ENCODE measurements around the gene DDA1.
"Not testable (repeated sequence)": the region's sequence is repeated elsewhere in the genome, so short reads cannot be mapped to it uniquely, and the experiment has no call there.

DDA1 gene

DNA sequence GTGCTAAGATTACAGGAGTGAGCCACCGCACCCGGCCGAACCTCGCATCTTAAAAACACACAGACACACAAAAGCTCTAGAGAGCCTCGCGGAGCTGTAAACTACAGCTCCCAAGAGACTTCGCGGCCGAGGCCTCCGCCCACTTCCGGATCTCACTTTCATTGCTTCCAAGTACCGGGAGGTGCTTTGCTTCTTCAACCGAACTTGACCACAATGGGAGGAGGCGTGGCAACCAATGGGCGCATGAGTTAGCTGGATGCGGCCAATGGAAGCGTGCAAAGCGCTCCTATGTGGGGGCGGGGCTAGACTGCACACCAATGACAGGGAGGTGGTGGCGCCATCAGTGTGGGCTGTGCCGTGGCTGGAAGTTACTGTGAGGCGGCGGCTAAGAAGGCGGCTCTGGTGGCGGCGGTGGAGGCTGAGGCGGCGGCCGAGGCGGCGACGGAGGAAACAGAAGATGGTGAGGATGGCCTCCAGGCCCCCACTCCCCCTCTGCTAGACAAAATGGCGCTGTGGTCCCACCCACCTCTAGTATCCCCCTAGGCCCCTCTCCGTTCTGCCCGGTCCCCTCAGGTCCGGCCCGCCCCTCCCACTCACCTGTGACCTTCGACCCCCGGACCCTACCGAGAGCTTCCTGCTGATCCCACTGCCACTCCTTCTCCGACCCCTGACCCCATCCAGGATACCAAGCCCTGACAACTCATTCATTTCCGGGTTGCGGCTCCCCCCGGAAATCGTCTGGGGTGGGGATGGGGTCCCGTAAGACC, at the start of gene DDA1:
Gene DDA1 (plus strand): TSS at position 366 of the 767 bp plus-strand sequence. CDS start 92 bp downstream, at position 458.
- DNase-seq, result peak; percentile 99

DNA sequence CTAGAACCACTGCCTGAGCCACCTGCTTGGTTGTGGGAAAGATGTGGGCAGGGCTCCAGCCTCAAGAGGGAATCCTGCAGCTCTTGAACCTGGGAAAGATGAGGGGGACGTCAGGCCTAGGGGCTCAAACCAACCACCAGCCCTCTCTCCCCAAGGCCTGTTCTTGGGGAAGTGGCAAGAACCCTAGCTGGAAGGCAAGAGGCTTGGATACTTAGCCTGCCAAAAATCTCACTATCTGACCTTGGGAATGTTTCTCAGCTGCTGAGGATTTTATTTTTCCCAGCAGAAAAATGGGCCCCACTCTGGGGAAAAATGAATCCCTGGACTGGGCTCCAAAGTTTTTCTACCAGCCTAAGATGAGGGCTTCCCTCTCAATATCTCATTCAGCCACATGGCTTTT, 49.4 kb upstream of the DDA1 start:
- DNase-seq, result no peak

DNA sequence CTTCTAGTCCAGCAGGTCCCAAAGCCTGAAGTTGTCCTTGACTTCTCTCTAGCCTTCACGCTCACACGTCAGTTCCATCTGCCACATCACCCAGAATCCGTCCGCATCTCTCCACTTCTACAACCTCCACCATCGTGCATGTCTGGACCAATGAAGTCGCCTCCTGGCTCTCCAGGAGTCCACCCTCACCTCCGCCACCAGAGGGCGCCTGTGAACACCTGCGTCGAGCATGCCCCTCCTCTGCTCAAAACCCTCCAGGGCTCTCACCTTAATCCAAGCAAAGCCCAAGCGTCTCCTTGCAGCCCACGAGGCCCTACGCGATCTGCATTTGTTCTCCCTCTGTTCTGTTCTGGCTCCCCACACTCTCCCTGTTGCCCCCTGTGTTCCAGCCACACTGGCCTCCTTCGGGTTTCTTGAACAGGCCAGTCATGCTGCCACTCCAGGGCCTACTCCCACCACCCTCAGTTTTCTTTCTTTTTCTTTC, 48.5 kb upstream of the DDA1 start:
- peak; percentile 66 for DNase-seq

DNA sequence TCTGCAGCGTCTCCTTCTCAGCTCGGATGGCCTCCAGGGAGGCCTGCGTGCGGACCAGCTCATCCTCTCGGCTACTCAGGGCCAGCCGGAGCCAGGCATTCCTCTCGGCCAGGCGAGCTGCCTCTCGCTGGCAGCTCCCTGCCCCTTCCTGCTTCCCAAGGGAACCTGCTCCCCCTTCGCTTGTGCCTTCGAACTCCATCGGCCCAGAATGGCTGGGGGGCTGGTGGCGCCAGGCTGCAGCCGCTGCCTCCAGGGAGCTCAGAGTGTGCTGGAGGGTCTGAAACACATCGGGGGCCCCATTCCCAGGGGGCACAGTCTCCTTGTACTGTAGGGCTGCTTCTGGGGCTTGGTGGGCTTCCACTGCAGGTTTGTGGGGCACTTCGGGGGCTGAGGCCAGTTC, 46.8 kb upstream of the DDA1 start:
- DNase-seq, result no peak

DNA sequence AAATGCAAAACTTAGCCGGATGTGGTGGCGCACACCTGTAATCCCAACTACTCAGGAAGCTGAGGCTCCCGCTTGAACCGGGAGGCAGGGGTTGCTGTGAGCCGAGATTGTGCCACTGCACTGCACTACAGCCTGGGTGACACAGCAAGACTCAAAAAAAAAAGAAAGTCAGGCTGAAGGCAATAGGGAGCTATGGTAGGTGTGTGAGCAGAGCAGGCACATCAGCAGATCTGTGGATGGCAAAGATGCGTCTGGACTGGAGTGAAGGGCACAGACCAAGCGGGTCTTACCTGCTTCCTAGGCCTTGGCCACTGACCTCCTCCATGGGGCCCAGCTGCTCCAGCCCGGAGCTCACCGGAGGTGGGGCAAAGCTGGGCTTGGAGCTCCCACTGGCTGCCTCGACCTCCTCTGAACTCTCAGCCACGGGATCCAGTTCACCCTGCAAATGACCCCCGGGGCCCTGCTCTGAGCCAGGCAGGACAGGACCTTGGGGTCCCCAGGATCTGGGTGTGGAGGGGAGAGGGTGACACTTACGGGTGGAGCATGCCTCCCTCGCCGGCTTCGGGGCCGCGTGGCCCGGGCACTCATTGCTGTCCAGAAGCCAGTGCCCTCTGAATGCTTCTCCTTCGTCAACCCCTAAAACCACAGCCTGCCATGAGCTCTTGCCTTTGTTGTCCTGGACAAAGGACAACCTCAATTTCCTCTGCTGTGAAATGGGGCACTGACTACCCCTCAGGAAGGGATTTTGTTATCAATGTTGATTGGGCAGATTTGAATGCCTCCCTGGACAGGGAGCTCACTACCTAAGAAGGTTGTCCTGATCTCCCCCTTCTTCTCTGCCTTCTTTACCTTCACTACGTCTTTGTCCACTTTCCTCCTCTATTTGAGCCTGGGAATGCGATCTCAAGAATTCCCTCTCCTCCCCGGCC, 45.4 kb upstream of the DDA1 start:
- DNase-seq, result no peak

DNA sequence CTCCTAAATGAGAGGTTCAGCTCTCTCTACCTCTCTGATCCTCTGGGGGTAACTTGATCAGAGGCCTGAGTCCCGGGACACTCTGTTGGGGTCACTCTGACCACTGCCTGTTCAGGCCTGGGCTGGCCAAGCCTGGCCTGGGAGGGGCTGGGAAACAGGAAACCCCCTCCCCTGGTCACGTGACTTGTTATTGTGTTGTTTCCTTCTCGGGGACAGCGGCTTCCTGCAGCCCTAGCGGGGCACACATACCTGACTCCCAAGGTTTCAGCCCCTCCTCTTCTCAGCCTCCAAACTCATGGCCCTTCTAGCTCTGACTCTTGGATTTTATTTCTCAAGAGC, 44.8 kb upstream of the DDA1 start, which contains the start of gene USHBP1:
Gene USHBP1 (minus strand): TSS at position 105 of the 339 bp plus-strand sequence. CDS start 446 bp downstream, outside the sequence.
- DNase-seq, result no peak

DNA sequence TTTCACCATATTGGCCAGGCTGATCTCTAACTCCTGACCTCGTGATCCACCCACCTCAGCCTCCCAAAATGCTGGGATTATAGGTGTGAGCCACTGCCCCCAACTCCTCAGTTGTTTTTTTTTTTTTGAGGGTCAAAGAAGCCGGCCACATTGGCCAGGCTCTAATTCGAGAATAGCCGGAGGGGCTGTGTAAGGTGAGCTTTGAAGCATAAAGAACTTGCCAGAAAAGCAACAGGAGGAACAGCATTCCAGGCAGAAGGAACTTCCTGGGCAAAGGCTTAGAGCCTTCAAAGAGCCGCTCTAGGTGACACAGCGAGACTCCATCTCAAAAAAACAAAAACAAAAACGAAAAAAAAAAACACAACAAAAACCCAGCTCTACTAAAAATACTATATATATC, 43.3 kb upstream of the DDA1 start:
- no peak for DNase-seq

DNA sequence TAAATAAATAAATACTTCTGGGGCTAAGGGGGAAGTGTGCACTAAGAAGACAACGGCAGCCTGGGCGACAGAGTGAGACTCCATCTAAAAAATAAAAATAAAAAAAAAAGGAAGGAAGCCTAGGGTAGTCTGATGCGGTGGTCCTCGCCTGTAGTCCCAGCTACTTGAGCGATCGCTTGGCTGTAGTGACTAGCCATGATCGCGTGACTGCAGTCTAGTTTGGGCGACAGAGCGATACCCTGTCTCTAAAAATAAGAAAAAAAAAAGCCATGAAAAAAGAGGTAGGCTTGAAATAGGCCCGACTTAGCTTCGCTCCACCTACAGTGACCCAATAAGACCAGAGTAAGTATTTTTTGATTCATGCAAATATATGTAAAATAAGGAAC, 42.8 kb upstream of the DDA1 start:
- no peak for DNase-seq

DNA sequence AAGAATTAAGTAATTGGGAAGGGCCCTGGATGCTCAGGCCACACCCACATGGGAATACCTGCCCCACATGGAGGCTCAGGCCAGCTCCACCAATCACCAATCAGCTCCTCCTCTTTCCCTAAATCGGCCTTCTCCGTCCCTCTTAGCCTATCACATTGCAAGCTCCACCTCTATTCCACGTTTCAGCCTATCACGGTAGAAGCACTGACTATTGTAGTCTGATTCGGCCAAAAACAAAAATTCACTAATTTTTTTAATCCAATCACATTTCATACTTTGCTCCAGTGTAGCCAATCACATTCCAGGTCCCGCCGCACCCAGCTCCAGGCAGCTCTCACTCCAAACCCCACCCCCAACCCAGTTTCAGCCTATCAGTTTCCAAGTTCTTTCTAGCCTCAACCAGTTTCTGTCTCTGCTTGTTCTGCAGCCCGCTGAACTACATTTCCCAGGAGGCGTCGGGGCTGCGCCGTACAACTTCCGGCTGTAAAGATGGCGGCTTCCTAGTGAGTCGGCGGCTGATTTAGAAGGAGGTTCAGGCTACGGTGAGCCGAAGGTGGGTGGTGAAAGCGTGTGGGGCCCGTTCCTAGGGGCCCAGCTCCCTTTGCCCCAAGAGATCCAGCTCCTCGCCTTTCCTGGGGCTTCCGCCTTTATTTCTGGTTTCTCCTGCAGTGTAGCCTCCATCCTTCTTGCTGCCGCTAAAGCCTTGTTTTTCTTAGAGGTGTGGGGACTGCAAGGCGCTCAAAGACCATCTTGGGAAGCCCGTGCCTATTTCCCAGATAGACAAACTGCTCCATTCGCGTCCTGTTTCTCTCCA, 42.2 kb upstream of the DDA1 start, which contains the start of gene BABAM1:
Gene BABAM1 (plus strand): TSS at position 469 of the 814 bp plus-strand sequence. CDS start 1,364 bp downstream, outside the sequence.
- DNase-seq, result peak; percentile 99

DNA sequence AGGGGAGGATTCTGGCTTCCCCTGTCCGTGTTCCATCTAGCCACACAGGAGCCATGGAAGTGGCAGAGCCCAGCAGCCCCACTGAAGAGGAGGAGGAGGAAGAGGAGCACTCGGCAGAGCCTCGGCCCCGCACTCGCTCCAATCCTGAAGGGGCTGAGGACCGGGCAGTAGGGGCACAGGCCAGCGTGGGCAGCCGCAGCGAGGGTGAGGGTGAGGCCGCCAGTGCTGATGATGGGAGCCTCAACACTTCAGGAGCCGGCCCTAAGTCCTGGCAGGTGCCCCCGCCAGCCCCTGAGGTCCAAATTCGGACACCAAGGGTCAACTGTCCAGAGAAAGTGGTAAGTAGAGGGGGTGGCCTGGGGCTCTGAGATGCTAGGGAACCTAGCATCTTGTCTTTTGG, 40.6 kb upstream of the DDA1 start:
- no peak for DNase-seq

DNA sequence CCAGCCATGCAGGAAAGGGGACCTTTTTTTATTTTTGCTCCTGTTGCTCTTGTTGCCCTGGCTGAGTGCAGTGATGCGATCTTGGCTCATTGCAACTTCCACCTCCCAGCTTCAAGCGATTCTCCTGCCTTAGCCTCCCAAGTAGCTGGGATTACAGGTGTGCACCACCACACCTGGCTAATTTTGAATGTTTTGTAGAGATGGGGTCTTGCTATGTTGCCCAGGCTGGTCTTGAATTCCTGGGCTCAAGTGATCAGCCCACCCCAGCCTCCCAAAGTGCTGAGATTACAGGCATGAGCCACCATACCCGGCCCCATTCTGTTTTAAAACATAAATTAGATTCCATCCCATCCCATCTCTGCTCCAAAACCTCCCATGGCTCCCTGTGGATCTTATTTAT, 34.5 kb upstream of the DDA1 start:
- not testable (repeated sequence) for DNase-seq

DNA sequence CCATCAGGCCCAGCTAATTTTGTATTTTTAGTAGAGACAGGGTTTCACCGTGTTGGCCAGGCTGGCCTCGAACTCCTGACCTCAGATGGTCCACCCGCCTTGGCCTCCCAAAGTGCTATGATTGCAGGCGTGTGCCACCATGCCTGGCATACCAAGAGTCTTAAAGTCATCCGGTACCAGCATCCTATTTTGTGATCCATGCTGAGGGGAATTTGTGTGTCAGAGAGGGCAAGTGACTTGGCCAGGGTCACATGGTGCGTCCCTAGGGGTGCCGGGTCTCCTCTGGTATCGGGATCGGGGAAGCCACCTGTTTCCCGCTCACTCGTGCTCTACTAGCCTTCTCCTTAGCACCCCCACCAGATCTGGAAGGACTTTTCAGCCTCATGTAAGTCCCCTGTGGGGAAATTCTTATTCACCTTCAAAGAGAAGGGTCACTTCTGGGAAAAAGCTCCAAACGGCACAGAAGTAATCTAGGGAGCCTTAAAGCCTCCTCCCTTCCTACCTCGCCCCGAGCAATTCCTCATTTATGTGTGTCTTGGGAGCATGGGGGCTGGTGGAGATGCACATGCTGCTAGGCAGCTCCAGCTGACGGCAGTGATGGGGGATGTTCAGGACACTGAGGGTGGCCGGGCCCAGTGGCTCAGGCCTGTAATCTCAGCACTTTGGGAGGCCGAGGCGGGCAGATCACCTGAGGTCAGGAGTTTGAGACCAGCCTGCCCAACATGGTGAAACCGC, 33.8 kb upstream of the DDA1 start:
- DNase-seq, result no peak

DNA sequence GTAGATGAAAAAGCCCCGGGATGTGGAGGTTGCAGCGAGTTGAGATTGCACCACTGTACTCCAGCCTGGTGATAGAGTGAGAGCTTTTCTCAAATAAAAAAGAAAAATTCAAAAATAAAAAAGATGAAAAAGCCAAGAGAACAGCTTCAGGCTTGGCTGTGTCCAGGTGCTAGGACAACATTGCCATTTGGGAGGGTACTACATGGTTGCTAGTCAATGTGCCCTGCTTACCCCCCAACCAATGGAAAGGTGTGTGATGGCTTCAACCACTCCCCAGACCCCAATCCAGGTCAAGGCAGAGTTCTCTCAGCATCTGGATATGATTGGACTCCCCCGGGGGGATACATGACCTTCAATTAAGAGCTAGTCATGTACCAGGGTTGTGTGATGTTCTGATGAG, 29.9 kb upstream of the DDA1 start:
- DNase-seq, result no peak

DNA sequence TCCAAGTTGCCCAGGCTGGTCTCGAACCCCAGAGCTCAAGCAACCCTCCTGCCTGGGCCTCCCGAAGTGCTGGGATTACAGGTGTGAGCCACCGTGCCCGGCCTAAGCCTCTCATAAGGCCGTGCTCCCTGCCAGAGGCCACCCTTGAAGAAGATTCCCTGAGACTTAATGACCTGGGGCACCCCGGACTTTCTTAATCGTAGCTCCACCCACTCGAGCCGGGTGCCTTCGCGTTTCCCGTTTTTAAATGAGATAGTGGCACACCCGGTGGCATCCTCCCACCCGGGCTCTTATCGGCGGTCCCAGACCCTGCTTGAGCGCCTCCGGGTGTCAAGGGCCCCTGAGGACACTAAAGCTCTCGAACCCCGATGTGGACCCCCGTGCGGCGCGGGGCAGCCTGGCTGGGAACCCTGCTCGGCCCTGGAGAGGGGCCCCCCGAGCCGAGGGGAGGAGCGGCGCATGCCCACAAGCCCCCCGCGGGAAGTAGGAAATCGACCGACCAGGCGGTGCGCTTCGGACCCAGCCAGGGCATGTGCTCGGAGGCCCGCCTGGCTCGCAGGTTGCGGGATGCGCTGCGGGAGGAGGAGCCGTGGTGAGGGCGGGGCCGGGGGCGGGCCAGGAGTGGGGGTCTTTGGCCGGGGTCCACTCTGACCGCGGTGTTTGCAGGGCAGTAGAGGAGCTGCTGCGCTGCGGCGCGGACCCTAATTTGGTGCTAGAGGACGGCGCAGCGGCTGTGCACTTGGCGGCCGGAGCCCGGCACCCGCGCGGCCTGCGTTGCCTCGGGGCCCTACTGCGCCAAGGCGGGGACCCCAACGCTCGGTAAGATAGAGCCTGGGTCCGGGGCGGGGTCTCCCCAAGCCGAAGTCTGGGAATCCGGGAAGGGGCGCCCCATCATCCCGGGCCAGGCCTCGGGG, 27.7 kb upstream of the DDA1 start, which contains the start of gene ANKLE1:
Gene ANKLE1 (plus strand): TSS at position 511 of the 914 bp plus-strand sequence. CDS start 20 bp downstream, at position 531.
- DNase-seq, result no peak

DNA sequence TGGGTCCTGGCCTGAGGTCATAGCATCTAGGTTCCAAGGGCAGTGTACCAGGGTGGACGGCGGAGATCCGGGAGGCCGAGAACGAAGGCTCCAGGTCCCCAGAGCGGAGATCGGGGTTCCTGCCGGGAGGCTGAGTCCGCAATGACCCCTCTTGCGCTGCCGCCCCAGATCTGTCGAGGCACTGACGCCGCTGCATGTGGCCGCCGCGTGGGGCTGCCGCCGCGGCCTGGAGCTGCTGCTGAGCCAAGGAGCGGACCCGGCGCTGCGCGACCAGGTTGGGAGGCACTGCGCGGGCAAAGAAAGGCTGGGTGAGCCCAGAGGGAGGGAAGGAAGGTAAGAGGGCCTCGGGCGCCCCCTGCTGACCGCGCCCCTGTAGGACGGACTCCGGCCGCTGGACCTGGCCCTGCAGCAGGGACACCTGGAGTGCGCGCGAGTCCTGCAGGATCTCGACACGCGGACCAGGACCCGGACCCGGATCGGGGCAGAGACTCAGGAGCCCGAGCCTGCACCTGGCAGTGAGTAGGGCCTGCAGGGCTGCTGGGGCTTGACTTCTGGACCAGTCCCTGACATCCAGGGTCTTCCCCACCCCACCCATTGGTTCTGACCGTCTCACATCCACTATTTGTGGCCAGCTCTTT, 26.8 kb upstream of the DDA1 start:
- peak; percentile 72 for DNase-seq

DNA sequence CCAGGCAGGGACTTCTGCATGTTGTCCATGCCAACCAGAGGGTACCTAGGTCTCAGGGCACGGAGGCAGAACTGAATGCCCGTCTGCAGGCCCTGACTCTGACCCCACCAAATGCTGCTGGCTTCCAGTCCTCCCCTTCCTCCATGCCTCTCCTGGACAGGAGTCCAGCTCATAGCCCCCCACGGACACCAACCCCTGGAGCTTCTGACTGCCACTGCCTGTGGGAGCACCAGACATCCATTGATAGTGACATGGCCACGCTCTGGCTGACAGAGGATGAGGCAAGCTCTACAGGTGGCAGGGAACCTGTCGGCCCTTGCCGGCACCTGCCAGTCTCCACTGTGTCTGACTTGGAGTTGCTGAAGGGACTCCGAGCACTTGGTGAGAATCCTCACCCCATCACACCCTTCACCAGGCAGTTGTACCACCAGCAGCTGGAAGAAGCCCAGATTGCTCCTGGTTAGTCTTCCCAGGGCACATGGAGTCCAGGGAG, 25.8 kb upstream of the DDA1 start:
- no peak for DNase-seq

DNA sequence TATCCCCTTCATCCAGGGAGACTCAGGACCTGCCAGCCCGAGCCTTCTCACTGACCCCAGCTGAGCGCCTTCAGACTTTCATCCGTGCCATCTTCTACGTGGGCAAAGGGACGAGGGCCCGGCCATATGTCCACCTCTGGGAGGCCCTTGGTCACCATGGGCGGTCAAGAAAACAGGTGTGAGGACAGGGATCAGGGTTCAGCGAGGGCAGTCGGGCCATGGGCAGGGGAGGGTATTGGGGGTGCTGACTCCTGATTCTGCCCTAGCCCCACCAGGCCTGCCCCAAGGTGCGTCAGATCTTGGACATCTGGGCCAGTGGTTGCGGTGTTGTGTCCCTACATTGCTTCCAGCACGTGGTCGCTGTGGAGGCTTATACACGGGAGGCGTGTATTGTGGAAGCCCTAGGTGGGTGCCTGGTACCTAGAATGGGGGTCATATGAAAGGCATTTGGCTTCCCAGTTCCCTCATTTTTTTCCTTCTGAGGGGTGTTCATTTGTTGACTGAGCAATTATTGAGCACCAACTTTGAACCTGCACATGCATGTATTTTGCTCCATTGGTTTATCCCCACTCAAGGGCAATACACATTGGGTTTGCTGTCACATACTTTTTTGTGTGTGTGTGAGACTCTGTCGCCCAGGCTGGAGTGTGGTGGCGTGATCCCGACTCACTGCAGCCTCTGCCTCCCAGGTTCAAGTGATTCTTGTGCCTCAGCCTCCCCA, 23.8 kb upstream of the DDA1 start:
- DNase-seq, result no peak

DNA sequence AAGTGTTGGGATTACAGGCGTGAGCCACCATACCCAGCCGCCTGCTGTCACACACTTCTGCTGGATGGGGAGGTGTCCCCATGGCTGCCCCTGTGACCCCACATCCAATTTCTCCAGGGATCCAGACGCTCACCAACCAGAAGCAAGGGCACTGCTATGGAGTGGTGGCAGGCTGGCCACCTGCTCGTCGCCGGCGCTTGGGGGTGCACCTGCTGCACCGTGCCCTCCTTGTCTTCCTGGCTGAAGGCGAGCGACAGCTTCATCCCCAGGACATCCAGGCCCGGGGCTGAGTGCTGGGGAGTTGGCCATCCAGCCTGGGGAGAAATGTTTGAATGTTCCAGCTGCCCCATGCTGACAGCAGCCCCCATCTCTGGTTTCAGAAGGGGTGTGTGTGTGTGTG, 23.1 kb upstream of the DDA1 start:
- no peak for DNase-seq

DNA sequence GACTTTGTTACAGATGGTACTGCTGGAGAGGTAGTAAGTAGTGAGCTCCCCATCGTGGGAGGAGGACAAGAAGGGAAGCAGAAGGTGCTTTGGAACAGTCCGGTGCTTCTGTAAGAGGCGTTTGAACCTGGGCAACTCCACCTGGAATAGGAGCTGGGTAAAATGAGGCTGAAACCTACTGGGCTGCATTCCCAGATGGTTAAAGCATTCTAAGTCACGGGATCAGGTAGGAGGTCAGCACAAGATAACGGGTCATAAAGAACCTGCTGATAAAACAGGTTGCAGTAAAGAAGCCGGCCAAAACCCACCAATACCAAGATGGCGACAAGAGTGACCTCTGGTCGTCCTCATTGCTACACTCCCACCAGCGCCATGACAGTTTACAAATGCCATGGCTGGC, 22.6 kb upstream of the DDA1 start:
- no peak for DNase-seq

All from DMS 273 treated with DMSO at 0.1 percent for 48 hours (cell line).